ENCODE data around the gene CNGA1.

- TF ChIP-seq CTCF (IDR thresholded peaks at IDR 0.05) = no peak
- TF ChIP-seq POLR2A (IDR thresholded peaks at IDR 0.05) = no peak
These were observed 20.6 kb upstream of the CNGA1 start for GRCh38 chr4:48037117-48037462.

All from gastroesophageal sphincter (tissue), 3 donors.